Small intestine (tissue), 4 donors: ENCODE results near the gene SYTL2. TPM values are rescaled to one million over a fixed set of nuclear protein-coding genes. Genes with fewer than 3 reads are reported as not detected.

Source experiments
- polyA plus RNA-seq, 4 donors: library from polyadenylated mRNA; stranded (reverse) in 3 of 4; unstranded in 1 of 4; fragments of 200-250 nt in 3 of 4; fragments of 120-200 nt in 1 of 4; gene quantifications; one replicate each; pipeline versions ENCODE4 v1.2.1 to v1.2.3, GENCODE V29; 2013
- donor health status: healthy with polysubstance abuse.
- donor health status: Bipolar disorder and iron deficiency.
- donor health status: healthy.

The SYTL2 gene
- polyA plus RNA-seq, 4 donors, result 12.9 to 60.1 (median 16.0) TPM

Other genes with a start within 250 kb of the SYTL2 start
- gene DLG2, start 183.8 kb downstream of the SYTL2 start, polyA plus RNA-seq, result 1 to 10 TPM in 2 of 4 donors, under 1 TPM in 2; 0.22 to 1.6 (median 1.1) TPM
- gene TMEM126B, start 182.5 kb downstream of the SYTL2 start, polyA plus RNA-seq, result 10 to 100 TPM; 64.3 to 89.2 (median 70.8) TPM
- 10 to 100 TPM; 40.0 to 59.4 (median 51.5) TPM for gene TMEM126A, start 163.2 kb downstream of the SYTL2 start, polyA plus RNA-seq
- gene CREBZF, start 146.0 kb downstream of the SYTL2 start, polyA plus RNA-seq, result 10 to 100 TPM; 13.0 to 78.6 (median 17.7) TPM
- gene CCDC89, start 124.9 kb downstream of the SYTL2 start, polyA plus RNA-seq, result under 1 TPM in 2 of 4 donors, not detected in 2; 0.52 to 0.55 TPM
- gene CCDC83, start 44.2 kb upstream of the SYTL2 start, polyA plus RNA-seq, result under 1 TPM in 1 of 4 donors, not detected in 3; 0.10 TPM